Stimulated activated CD8-positive, alpha-beta memory T cell treated with anti-CD3 and anti-CD28 coated beads, Interleukin-2, amount 100 ng/mL, for 48 hours (primary cell): Measurements from ENCODE around the gene CSNK2B.

Source experiments
- DNase-seq, 2 donors: peaks; one replicate each; pipeline ENCODE4 v3.0.0-alpha.2; 2020; ENCODE audit warnings: low read depth in 2 of 2

Gene CSNK2B

GRCh38 chr6:31711233-31711632 is 45.4 kb downstream of the CSNK2B start:
- DNase-seq = no peak

GRCh38 chr6:31712296-31712695 is 46.4 kb downstream of the CSNK2B start:
- DNase-seq = no peak

- DNase-seq = no peak
Observed at GRCh38 chr6:31713465-31713864, 47.6 kb downstream of the CSNK2B start.

GRCh38 chr6:31713991-31714684 is 48.3 kb downstream of the CSNK2B start:
- no peak for DNase-seq

GRCh38 chr6:31715022-31715958 is 49.4 kb downstream of the CSNK2B start, which contains the start of gene LY6G6D:
TSS of gene LY6G6D (plus strand) at chr6:31715348. CDS start at chr6:31715356, 8 bp downstream.
- DNase-seq = no peak

GRCh38 chr6:31717499-31718222 is 51.8 kb downstream of the CSNK2B start:
- DNase-seq = no peak

- no peak for DNase-seq
Observed at GRCh38 chr6:31718265-31718664, 52.4 kb downstream of the CSNK2B start.

GRCh38 chr6:31719001-31719400 is 53.1 kb downstream of the CSNK2B start:
- DNase-seq = no peak
